D721Med (cell line): Measurements from ENCODE around the gene NDUFAF5.

Experiments used
- DNase-seq: peaks from one replicate; pipeline ENCODE4 v3.0.0; 2011; ENCODE audit warnings: low spot score; ENCODE audit not compliant: insufficient read length
- FAIRE-seq: peaks from 2 replicates; lab custom pipeline; 2011; peaks lifted over from hg19 to GRCh38; lab: Jason Lieb, UNC
- TF ChIP-seq, protein P1 (sequence below): IDR thresholded peaks from 2 replicates; pipeline ENCODE4 v1.5.1; 2012; ENCODE audit warnings: mild to moderate bottlenecking, control low read depth; ENCODE audit not compliant: insufficient read depth; ENCODE audit errors: missing control alignments

Gene NDUFAF5

DNA sequence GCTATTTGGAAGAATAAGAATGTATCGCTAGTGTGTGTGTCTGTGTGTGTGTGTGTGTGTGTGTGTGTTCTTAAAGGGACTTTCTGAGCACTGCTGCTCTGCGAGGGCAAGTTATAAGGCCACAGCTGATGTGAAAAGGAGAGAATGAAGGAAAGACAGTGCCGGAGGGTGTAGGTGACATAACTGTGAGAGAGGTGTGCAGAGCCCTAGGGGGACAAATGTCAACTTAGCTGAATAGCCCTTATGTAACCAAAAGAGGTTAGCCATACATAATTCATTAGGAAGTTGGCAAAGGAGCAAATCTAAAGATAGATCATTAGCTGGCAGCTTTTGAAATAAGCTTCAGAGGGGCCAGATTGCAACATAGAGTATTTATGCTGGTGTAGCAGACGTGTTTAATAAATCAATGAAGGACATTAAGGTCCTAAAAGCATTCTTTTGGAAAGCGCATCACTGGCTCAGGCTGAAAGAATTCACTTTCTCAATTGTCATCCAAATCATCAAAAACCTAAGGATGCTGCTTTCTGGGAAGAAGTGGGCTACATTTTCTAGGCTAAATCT lies 81.0 kb downstream of the NDUFAF5 start:
- TF ChIP-seq, protein P1, sequence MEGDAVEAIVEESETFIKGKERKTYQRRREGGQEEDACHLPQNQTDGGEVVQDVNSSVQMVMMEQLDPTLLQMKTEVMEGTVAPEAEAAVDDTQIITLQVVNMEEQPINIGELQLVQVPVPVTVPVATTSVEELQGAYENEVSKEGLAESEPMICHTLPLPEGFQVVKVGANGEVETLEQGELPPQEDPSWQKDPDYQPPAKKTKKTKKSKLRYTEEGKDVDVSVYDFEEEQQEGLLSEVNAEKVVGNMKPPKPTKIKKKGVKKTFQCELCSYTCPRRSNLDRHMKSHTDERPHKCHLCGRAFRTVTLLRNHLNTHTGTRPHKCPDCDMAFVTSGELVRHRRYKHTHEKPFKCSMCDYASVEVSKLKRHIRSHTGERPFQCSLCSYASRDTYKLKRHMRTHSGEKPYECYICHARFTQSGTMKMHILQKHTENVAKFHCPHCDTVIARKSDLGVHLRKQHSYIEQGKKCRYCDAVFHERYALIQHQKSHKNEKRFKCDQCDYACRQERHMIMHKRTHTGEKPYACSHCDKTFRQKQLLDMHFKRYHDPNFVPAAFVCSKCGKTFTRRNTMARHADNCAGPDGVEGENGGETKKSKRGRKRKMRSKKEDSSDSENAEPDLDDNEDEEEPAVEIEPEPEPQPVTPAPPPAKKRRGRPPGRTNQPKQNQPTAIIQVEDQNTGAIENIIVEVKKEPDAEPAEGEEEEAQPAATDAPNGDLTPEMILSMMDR, result no peak
- DNase-seq, result no peak
- no peak for FAIRE-seq

DNA sequence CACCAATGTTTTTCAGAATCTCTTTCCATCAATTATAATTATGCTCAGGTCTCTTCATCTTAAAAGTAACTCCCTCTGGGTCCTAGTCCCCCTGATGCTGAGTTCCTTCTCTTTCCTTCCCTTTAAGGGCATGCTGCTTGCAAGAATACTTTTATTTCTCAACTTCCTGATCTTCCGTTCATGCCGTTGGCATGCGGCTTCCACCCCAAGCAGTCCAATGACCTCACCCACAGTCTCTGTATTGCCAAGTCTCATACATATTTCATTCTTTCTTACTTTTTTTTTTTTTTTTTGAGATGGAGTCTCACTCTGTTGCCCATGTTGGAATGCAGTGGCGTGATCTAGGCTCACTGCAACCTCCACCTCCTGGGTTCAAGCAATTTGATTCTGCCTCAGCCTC lies 83.5 kb downstream of the NDUFAF5 start:
- TF ChIP-seq, protein P1, result no peak
- FAIRE-seq (no peak), DNase-seq (no peak)

GRCh38 chr20:13870170-13870748 lies 85.4 kb downstream of the NDUFAF5 start:
- no peak for DNase-seq
- no peak for FAIRE-seq
- TF ChIP-seq, protein P1, result no peak
